GM23338 (cell line): Measurements from ENCODE around the gene PLEKHS1. TPM values are rescaled to one million over a fixed set of nuclear protein-coding genes. Genes with fewer than 3 reads are reported as not detected.

Experiments used
- ATAC-seq: fragments of 200-7000 bp; cut with Tn5 transposase; 3 replicates; pipeline ENCODE4 v1.9.1; 2020
- DNase-seq: peaks from one replicate; pipeline ENCODE4 v3.0.0-alpha.2; 2015; ENCODE audit warnings: low spot score
- H2AFZ ChIP-seq: fragments of 200-600 bp; sonication (generic); 2 replicates; pipeline ENCODE4 v1.8.0; 2016; ENCODE audit warnings: antibody characterized with exemption, mild to moderate bottlenecking, moderate library complexity
- H3F3A ChIP-seq: fragments of 200-600 bp; sonication (generic); replicated peaks from 2 replicates; pipeline ENCODE4 v1.8.0; 2017; ENCODE audit warnings: antibody characterized with exemption, mixed run types, low read depth
- H3K27ac ChIP-seq: fragments of 200-600 bp; sonication (generic); 2 replicates; pipeline ENCODE4 v1.6.1; 2016; ENCODE audit warnings: low read depth
- H3K27me3 ChIP-seq: fragments of 200-600 bp; sonication (generic); 2 replicates; pipeline ENCODE4 v1.8.0; 2016; ENCODE audit warnings: mild to moderate bottlenecking, mixed run types, moderate library complexity; ENCODE audit not compliant: insufficient read depth
- H3K36me3 ChIP-seq: fragments of 200-600 bp; sonication (generic); 2 replicates; pipeline ENCODE4 v1.8.0; 2016; ENCODE audit warnings: mild to moderate bottlenecking; ENCODE audit not compliant: insufficient read depth
- H3K4me1 ChIP-seq: fragments of 200-600 bp; sonication (generic); 2 replicates; pipeline ENCODE4 v1.8.0; 2016; ENCODE audit warnings: mild to moderate bottlenecking, moderate library complexity; ENCODE audit not compliant: insufficient read depth
- H3K4me2 ChIP-seq: fragments of 200-600 bp; sonication (generic); 2 replicates; pipeline ENCODE4 v1.7.1; 2017; ENCODE audit warnings: mixed run types
- H3K4me3 ChIP-seq: fragments of 200-600 bp; sonication (generic); 2 replicates; pipeline ENCODE4 v1.6.1; 2016; ENCODE audit warnings: mixed run types
- H3K79me2 ChIP-seq: fragments of 200-600 bp; sonication (generic); replicated peaks from 2 replicates; pipeline ENCODE4 v1.8.0; 2017; ENCODE audit warnings: mild to moderate bottlenecking; ENCODE audit not compliant: insufficient read depth
- H3K9me2 ChIP-seq: fragments of 200-600 bp; sonication (generic); 2 replicates; pipeline ENCODE4 v1.8.0; 2017; ENCODE audit not compliant: insufficient read depth
- H4K20me1 ChIP-seq: fragments of 200-600 bp; sonication (generic); replicated peaks from 2 replicates; pipeline ENCODE4 v1.8.0; 2017; ENCODE audit warnings: mild to moderate bottlenecking; ENCODE audit not compliant: insufficient read depth
- H3K27ac Mint-ChIP-seq: 2 replicates; pipeline ENCODE4 v1.8.0; 2020; ENCODE audit warnings: inconsistent platforms, mild to moderate bottlenecking, moderate library complexity, mixed read lengths
- H3K27me3 Mint-ChIP-seq: 3 replicates; pipeline ENCODE4 v1.8.0; 2022; ENCODE audit warnings: low read depth, mild to moderate bottlenecking, moderate library complexity, mixed read lengths, inconsistent platforms; ENCODE audit not compliant: insufficient read depth, poor library complexity
- H3K36me3 Mint-ChIP-seq: 3 replicates; pipeline ENCODE4 v1.8.0; 2021; ENCODE audit warnings: low read depth, mild to moderate bottlenecking, inconsistent platforms, moderate library complexity, mixed read lengths
- H3K4me1 Mint-ChIP-seq: 3 replicates; pipeline ENCODE4 v1.8.0; 2020; ENCODE audit warnings: mild to moderate bottlenecking, inconsistent platforms, mixed read lengths
- H3K4me3 Mint-ChIP-seq: 3 replicates; pipeline ENCODE4 v1.8.0; 2021; ENCODE audit warnings: moderate library complexity, mild to moderate bottlenecking, inconsistent platforms, mixed read lengths
- H3K9me3 Mint-ChIP-seq: 3 replicates; pipeline ENCODE4 v1.8.0; 2020; ENCODE audit warnings: moderate library complexity, mild to moderate bottlenecking, inconsistent platforms, mixed read lengths
- CREB1 ChIP-seq: fragments of 250-450 bp; sonication (Bioruptor Pico); IDR thresholded peaks from 2 replicates; pipeline ENCODE4 v1.5.0; 2020; ENCODE audit warnings: low read depth, mild to moderate bottlenecking, moderate library complexity
- CTCF ChIP-seq, 2 experiments: fragments of 200-600 bp in 1 of 2; sonication (generic) in 1 of 2; conservative IDR thresholded peaks; 2 replicates each; pipeline versions ENCODE4 v1.5.1 to v1.6.1; 2016 to 2017; ENCODE audit warnings: antibody characterized with exemption in 2 of 2, low read depth in 2 of 2, mild to moderate bottlenecking in 2 of 2, moderate library complexity in 1 of 2
- EZH2 ChIP-seq: fragments of 200-600 bp; sonication (generic); IDR thresholded peaks from one replicate; pipeline ENCODE4 v1.8.0; 2017; ENCODE audit warnings: antibody characterized with exemption, mild to moderate bottlenecking, low read depth; ENCODE audit not compliant: unreplicated experiment
- EZH2phosphoT487 ChIP-seq: fragments of 200-600 bp; sonication (generic); IDR thresholded peaks from one replicate; pipeline ENCODE4 v1.8.1; 2018; ENCODE audit warnings: antibody characterized with exemption; ENCODE audit not compliant: unreplicated experiment
- JUNB ChIP-seq: IDR thresholded peaks from one replicate; pipeline ENCODE4 v1.6.1; 2016; ENCODE audit warnings: antibody characterized with exemption; ENCODE audit not compliant: unreplicated experiment
- NANOG ChIP-seq: IDR thresholded peaks from 2 replicates; pipeline ENCODE4 v1.6.1; 2016; ENCODE audit warnings: antibody characterized with exemption, borderline replicate concordance
- POLR2AphosphoS5 ChIP-seq: IDR thresholded peaks from 2 replicates; pipeline ENCODE4 v1.6.1; 2016; ENCODE audit warnings: antibody characterized with exemption, low read depth
- REST ChIP-seq: IDR thresholded peaks from one replicate; pipeline ENCODE4 v1.6.1; 2018; ENCODE audit warnings: antibody characterized with exemption; ENCODE audit not compliant: unreplicated experiment
- STAT1 ChIP-seq: IDR thresholded peaks from one replicate; pipeline ENCODE4 v1.6.1; 2016; ENCODE audit warnings: antibody characterized with exemption; ENCODE audit not compliant: unreplicated experiment
- ZNF114 ChIP-seq: fragments of 250-450 bp; sonication (Bioruptor Pico); IDR thresholded peaks from 2 replicates; pipeline ENCODE4 v1.5.0; 2020; ENCODE audit warnings: mild to moderate bottlenecking, moderate library complexity
- ZNF331 ChIP-seq: fragments of 250-450 bp; sonication (Bioruptor Pico); IDR thresholded peaks from 2 replicates; pipeline ENCODE4 v1.5.0; 2020; ENCODE audit warnings: low read depth, mild to moderate bottlenecking, moderate library complexity
- polyA plus RNA-seq: library from polyadenylated mRNA; unstranded; fragments of >200 nt; fragmentation: Nextera tagmentation; extraction: Ambion mirVana; gene quantifications from 2 replicates; pipeline ENCODE4 v1.2.1, GENCODE V29; 2016
- total RNA-seq: library from RNA; depleted of rRNA; stranded (reverse); fragments of >200 nt; shearing (Covaris generic); gene quantifications from 2 replicates; pipeline ENCODE4 v1.2.3, GENCODE V29; 2014
- TF ChIP-seq, protein P1 (sequence below): IDR thresholded peaks from 2 replicates; pipeline ENCODE4 v1.6.1; 2016; ENCODE audit warnings: antibody characterized with exemption
- TF ChIP-seq, protein P2 (sequence below): fragments of 250-450 bp; sonication (Bioruptor Pico); IDR thresholded peaks from 2 replicates; pipeline ENCODE4 v1.5.0; 2020; ENCODE audit warnings: mild to moderate bottlenecking, moderate library complexity

The PLEKHS1 gene
- total and polyA plus RNA-seq, 2 experiments from 2014 or later = not detected

DNA sequence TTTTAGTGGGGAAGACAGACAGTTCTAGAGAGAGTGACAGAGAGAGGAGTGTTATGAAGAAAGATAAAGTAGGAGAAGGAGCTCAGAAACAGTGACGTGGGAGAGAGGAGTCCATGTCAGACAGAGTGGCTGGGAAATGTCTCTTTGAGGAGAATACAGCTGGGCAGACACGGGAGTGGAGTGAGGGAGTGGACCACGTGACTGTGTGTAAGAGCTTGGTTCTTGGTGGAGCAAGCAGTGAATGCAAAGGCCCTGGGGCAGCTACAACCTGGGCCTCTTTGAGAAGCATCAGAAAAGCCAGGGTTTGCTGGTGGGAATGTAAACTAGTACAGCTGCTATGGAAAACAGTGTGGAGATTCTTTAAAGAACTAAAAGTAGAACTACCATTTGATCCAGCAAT lies 11.9 kb upstream of the PLEKHS1 start:
- no peaks in the 10 kb centered on the region for H3K79me2 ChIP-seq
- H3K9me3 Mint-ChIP-seq = no peaks in the 10 kb centered on the region

More for the DNA sequence above, 11.9 kb upstream of the PLEKHS1 start:
- Histone ChIP-seq H4K20me1 (no peaks in the 10 kb centered on the region), H3K36me3 (no peaks in the 10 kb centered on the region), H3K27ac (no peak overlapping the region), H3K4me3 (no peak overlapping the region), H2AFZ (no peak overlapping the region), H3K9me2 (no peaks in the 10 kb centered on the region), H3F3A (no peaks in the 10 kb centered on the region), H3K4me1 (no peaks in the 10 kb centered on the region), H3K4me2 (no peak overlapping the region), H3K27me3 (no peaks in the 10 kb centered on the region)
- TF ChIP-seq CREB1 (no peak), JUNB (no peak), CTCF (conservative IDR thresholded peaks at IDR 0.05; ENCODE audit: low read depth in 2 of 2) (no peak), ZNF331 (CRISPR knock-in tag) (no peak), EZH2 (no peak), EZH2phosphoT487 (no peak), REST (no peak), STAT1 (no peak), POLR2AphosphoS5 (no peak), ZNF114 (CRISPR knock-in tag) (no peak), NANOG (no peak)
- TF ChIP-seq, protein P1, sequence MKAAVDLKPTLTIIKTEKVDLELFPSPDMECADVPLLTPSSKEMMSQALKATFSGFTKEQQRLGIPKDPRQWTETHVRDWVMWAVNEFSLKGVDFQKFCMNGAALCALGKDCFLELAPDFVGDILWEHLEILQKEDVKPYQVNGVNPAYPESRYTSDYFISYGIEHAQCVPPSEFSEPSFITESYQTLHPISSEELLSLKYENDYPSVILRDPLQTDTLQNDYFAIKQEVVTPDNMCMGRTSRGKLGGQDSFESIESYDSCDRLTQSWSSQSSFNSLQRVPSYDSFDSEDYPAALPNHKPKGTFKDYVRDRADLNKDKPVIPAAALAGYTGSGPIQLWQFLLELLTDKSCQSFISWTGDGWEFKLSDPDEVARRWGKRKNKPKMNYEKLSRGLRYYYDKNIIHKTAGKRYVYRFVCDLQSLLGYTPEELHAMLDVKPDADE = no peak
- TF ChIP-seq, protein P2, sequence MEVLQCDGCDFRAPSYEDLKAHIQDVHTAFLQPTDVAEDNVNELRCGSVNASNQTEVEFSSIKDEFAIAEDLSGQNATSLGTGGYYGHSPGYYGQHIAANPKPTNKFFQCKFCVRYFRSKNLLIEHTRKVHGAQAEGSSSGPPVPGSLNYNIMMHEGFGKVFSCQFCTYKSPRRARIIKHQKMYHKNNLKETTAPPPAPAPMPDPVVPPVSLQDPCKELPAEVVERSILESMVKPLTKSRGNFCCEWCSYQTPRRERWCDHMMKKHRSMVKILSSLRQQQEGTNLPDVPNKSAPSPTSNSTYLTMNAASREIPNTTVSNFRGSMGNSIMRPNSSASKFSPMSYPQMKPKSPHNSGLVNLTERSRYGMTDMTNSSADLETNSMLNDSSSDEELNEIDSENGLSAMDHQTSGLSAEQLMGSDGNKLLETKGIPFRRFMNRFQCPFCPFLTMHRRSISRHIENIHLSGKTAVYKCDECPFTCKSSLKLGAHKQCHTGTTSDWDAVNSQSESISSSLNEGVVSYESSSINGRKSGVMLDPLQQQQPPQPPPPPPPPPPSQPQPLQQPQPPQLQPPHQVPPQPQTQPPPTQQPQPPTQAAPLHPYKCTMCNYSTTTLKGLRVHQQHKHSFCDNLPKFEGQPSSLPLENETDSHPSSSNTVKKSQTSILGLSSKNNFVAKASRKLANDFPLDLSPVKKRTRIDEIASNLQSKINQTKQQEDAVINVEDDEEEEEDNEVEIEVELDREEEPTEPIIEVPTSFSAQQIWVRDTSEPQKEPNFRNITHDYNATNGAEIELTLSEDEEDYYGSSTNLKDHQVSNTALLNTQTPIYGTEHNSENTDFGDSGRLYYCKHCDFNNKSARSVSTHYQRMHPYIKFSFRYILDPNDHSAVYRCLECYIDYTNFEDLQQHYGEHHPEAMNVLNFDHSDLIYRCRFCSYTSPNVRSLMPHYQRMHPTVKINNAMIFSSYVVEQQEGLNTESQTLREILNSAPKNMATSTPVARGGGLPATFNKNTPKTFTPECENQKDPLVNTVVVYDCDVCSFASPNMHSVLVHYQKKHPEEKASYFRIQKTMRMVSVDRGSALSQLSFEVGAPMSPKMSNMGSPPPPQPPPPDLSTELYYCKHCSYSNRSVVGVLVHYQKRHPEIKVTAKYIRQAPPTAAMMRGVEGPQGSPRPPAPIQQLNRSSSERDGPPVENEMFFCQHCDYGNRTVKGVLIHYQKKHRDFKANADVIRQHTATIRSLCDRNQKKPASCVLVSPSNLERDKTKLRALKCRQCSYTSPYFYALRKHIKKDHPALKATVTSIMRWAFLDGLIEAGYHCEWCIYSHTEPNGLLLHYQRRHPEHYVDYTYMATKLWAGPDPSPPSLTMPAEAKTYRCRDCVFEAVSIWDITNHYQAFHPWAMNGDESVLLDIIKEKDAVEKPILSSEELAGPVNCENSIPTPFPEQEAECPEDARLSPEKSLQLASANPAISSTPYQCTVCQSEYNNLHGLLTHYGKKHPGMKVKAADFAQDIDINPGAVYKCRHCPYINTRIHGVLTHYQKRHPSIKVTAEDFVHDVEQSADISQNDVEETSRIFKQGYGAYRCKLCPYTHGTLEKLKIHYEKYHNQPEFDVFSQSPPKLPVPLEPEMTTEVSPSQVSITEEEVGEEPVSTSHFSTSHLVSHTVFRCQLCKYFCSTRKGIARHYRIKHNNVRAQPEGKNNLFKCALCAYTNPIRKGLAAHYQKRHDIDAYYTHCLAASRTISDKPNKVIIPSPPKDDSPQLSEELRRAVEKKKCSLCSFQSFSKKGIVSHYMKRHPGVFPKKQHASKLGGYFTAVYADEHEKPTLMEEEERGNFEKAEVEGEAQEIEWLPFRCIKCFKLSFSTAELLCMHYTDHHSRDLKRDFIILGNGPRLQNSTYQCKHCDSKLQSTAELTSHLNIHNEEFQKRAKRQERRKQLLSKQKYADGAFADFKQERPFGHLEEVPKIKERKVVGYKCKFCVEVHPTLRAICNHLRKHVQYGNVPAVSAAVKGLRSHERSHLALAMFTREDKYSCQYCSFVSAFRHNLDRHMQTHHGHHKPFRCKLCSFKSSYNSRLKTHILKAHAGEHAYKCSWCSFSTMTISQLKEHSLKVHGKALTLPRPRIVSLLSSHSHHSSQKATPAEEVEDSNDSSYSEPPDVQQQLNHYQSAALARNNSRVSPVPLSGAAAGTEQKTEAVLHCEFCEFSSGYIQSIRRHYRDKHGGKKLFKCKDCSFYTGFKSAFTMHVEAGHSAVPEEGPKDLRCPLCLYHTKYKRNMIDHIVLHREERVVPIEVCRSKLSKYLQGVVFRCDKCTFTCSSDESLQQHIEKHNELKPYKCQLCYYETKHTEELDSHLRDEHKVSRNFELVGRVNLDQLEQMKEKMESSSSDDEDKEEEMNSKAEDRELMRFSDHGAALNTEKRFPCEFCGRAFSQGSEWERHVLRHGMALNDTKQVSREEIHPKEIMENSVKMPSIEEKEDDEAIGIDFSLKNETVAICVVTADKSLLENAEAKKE (CRISPR knock-in tag) = no peak
- peaks cover 7% of the 10 kb centered on the region for H3K27me3 Mint-ChIP-seq
- no peak overlapping the region for H3K4me3 Mint-ChIP-seq
- peaks cover 13% of the 10 kb centered on the region for H3K4me1 Mint-ChIP-seq
- H3K27ac Mint-ChIP-seq = no peak overlapping the region
- DNase-seq (no peak), ATAC-seq (no peak)
- no peaks in the 10 kb centered on the region for H3K36me3 Mint-ChIP-seq
